ENCODE data around the gene CUEDC1. TPM values are rescaled to one million over a fixed set of nuclear protein-coding genes. Genes with fewer than 3 reads are reported as not detected.

Gene CUEDC1
- total and polyA plus RNA-seq, 9 of the 15 experiments (the other 6 are each of a cell fraction or from before 2014, with no cell fraction given): 0.20 to 4.1 (median 1.6) TPM; not detected in 1

DNA sequence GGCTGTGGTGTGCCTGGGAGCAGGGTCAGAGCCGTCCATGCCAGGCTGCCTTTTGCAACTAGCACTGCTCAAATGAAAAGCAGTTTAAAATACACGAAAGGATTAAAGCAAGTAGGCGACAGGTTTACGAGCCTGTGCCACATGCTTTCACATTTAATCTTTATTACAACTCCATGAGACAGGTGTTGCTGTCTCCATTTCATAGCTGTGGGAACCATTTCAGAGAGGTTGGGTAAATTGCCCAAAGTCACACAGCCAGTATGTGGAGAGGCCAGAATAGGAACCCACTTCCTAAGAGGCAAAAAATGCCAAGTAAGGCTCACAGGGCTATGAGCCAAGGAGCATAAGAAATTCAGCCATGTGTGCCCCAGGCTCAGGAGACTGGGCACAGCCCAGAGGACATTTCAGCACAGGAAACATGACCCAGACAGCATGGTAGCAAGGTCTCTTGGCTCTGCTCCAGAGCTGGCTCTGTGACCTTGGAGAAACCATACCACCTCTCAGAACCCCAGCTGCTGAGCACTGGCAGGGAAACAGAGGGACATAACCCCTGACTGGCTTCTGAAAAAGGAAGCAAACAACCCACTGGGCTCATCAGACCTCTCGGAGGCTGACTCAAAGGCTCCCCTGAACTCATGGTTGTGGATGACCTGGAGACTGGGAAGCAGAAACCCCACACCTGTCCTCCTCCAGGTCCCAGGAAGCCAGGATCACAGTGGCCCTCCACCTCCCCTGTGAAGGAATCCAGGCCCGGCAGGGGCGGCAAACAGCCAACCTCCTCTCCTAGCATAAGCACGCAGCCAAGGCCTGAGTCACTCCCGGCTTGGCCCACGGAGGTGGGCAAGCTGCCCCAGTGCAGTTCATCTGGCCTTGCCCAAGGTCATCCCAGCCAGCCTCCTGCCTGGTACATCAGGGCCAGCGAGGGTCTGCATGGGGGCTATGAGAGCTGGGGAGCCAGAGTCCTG, 65.0 kb downstream of the CUEDC1 start:
- intact Hi-C loops (cut with micrococcal nuclease) (loop anchor here (10.0 kb wide), 1 partner anchor 225 kb away; no protein-coding TSS in a partner anchor), in situ Hi-C loops (cut with MboI) (no loop called here)
- Histone ChIP-seq H3K9me1 (ENCODE audit: control insufficient read depth, insufficient read depth, low read length) (peaks cover 4% of the 10 kb centered on the region), H3K36me3 (ENCODE audit: control insufficient read depth, insufficient read depth, low read length) (no peaks in the 10 kb centered on the region), H3K79me2 (ENCODE audit: control insufficient read depth, insufficient read depth, low read length) (no peaks in the 10 kb centered on the region), H3K4me1 (replicated peaks in 1 of 2; ENCODE audit: control insufficient read depth in 2 of 2, insufficient read depth in 2 of 2, low read length in 2 of 2) (peaks cover 0 to 14% of the 10 kb centered on the region in 2 experiments; a peak in 2 of 5 replicates), H2AFZ (ENCODE audit: low read depth, low read length) (no peak overlapping the region), H3K4me3 (no peak overlapping the region), H3K9ac (ENCODE audit: insufficient read depth in 1 of 2, low read depth in 2 of 2, low read length in 2 of 2) (no peak overlapping the region), H4K20me1 (replicated peaks; ENCODE audit: control insufficient read depth, insufficient read depth, low read length) (no peaks in the 10 kb centered on the region; the same call in none of the 2 replicates), H3K27me3 (ENCODE audit: control insufficient read depth in 2 of 2, insufficient read depth in 2 of 2, low read length in 2 of 2) (peaks cover 19 to 55% of the 10 kb centered on the region in 2 experiments), H3K27ac (ENCODE audit: extremely low read depth, low read depth, low read length) (no peak overlapping the region), H3K9me3 (replicated peaks; ENCODE audit: control insufficient read depth, insufficient read depth, low read depth, low read length) (no peaks in the 10 kb centered on the region), H3K4me2 (ENCODE audit: insufficient read depth, low read length) (no peak overlapping the region)
- ChIA-PET CTCF (ENCODE audit: low intra/inter-chr PET ratio) (no interaction called here), POLR2A (no interaction called here)
- TF ChIP-seq ZFP36 (IDR thresholded peaks at IDR 0.05; ENCODE audit: low read depth, low read length, partially characterized antibody): peak; percentile 51
- no peak for TF ChIP-seq L3MBTL2 (IDR thresholded peaks at IDR 0.05)
- no TSS peak for BruUV-seq (replicated peaks)
- ATAC-seq (no peak), FAIRE-seq (no peak), DNase-seq (ENCODE audit: extremely low read depth in 1 of 4, low spot score in 3 of 4) (no peak)
- WGBS (ENCODE audit: insufficient coverage, low coverage, missing lambda C conversion rate): 6% methylated on average over 11 of the region's 11 CpGs

- TF ChIP-seq ZNF165 (CRISPR knock-in tag; IDR thresholded peaks at IDR 0.05; ENCODE audit: borderline replicate concordance) (no peak), TEAD1 (CRISPR knock-in tag; IDR thresholded peaks at IDR 0.05) (no peak)
- no peak overlapping the region for H2AFZ ChIP-seq (ENCODE audit: low read depth, low read length)
- POLR2A ChIA-PET: interaction anchor here (0.7 to 1.0 kb wide), 2 partner anchors 94 to 663 kb away, joined by 3 read pairs; no protein-coding TSS in a partner anchor
- peaks cover 4% of the 10 kb centered on the region for H3K9me1 ChIP-seq (ENCODE audit: control insufficient read depth, insufficient read depth, low read length)
- peaks cover 0 to 16% of the 10 kb centered on the region in 2 experiments; a peak in 2 of 5 replicates for H3K4me1 ChIP-seq (replicated peaks in 1 of 2; ENCODE audit: control insufficient read depth in 2 of 2, insufficient read depth in 2 of 2, low read length in 2 of 2)
- H3K27ac ChIP-seq (ENCODE audit: extremely low read depth, low read depth, low read length): no peak overlapping the region
- H3K36me3 ChIP-seq (ENCODE audit: control insufficient read depth, insufficient read depth, low read length): no peaks in the 10 kb centered on the region
- H4K20me1 ChIP-seq (replicated peaks; ENCODE audit: control insufficient read depth, insufficient read depth, low read length): no peaks in the 10 kb centered on the region; the same call in none of the 2 replicates
- BruUV-seq (replicated peaks): no TSS peak
- in situ Hi-C loops (cut with MboI): no loop called here
- no peak overlapping the region for H3K4me2 ChIP-seq (ENCODE audit: insufficient read depth, low read length)
- CTCF ChIA-PET (ENCODE audit: low intra/inter-chr PET ratio): no interaction called here
- 22% methylated on average over 1 of the region's 2 CpGs for WGBS (ENCODE audit: insufficient coverage, low coverage, missing lambda C conversion rate)
- H3K9ac ChIP-seq (ENCODE audit: insufficient read depth in 1 of 2, low read depth in 2 of 2, low read length in 2 of 2): no peak overlapping the region
- no peak for FAIRE-seq
- no peak overlapping the region for H3K4me3 ChIP-seq
- no peaks in the 10 kb centered on the region for H3K79me2 ChIP-seq (ENCODE audit: control insufficient read depth, insufficient read depth, low read length)
- intact Hi-C loops (cut with micrococcal nuclease): no loop called here
- ATAC-seq: no peak
- no peak for DNase-seq (ENCODE audit: extremely low read depth in 1 of 4, low spot score in 3 of 4)
- peaks cover 28 to 64% of the 10 kb centered on the region in 2 experiments for H3K27me3 ChIP-seq (ENCODE audit: control insufficient read depth in 2 of 2, insufficient read depth in 2 of 2, low read length in 2 of 2)
- H3K9me3 ChIP-seq (replicated peaks; ENCODE audit: control insufficient read depth, insufficient read depth, low read depth, low read length): no peaks in the 10 kb centered on the region
Observed at GRCh38 chr17:57889252-57889651, 66.0 kb downstream of the CUEDC1 start.
